Loucy (cell line): ENCODE measurements around the gene RAD51D.
"Not testable (repeated sequence)": the region's sequence is repeated elsewhere in the genome, so short reads cannot be mapped to it uniquely, and the experiment has no call there.

Experiments used
- CTCF ChIP-seq: fragments of 200-600 bp; sonication (generic); conservative IDR thresholded peaks from 2 replicates; pipeline ENCODE4 v1.5.1; 2014; ENCODE audit warnings: mild to moderate bottlenecking, antibody characterized with exemption, low read length
- EZH2phosphoT487 ChIP-seq: fragments of 200-600 bp; IDR thresholded peaks from 2 replicates; pipeline ENCODE4 v1.6.1; 2018; ENCODE audit warnings: antibody characterized with exemption, mild to moderate bottlenecking, moderate library complexity, borderline replicate concordance

DNA sequence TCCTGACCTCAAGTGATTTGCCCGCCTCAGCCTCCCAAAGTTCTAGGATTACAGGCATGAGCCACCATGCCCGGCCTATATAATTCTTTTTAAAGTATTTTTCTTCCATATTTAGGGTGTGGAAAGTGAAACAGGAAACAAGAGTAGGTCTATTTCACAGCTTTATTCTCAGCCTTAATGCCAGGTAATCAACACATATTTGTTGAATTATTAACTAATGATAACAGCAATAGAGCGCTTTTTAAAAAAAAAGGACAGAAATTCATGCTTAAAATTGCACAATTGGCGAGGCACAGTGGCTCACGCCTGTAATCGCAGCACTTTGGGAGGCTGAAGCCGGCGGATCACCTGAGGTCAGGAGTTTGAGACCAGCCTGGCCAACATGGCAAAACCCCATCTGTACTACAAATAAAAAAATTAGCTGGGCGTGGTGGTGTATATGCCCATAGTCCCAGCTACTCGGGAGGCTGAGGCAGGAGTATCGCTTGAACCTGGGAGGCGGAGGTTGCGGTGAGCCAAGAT lies 74.1 kb downstream of the RAD51D start:
- not testable (repeated sequence) for TF ChIP-seq CTCF, EZH2phosphoT487
